ENCODE data around the gene TTYH3. TPM values are rescaled to one million over a fixed set of nuclear protein-coding genes. Genes with fewer than 3 reads are reported as not detected.

Gene TTYH3
- total RNA-seq, 1 donor = 22.4 TPM

- Histone ChIP-seq H3K27me3 (ENCODE audit: insufficient read depth, low read length) (no peaks in the 10 kb centered on the region), H3K9me3 (ENCODE audit: low read depth, low read length) (no peaks in the 10 kb centered on the region), H3K4me3 (ENCODE audit: low read length) (no peak overlapping the region), H3K4me1 (ENCODE audit: insufficient read depth, low read length) (no peaks in the 10 kb centered on the region)
Measured at GRCh38 chr7:2655870-2656614, 24.3 kb downstream of the TTYH3 start.

GRCh38 chr7:2657208-2657607 is 25.4 kb downstream of the TTYH3 start:
- Histone ChIP-seq H3K4me1 (ENCODE audit: insufficient read depth, low read length) (no peaks in the 10 kb centered on the region), H3K4me3 (ENCODE audit: low read length) (no peak overlapping the region), H3K27me3 (ENCODE audit: insufficient read depth, low read length) (no peaks in the 10 kb centered on the region), H3K9me3 (ENCODE audit: low read depth, low read length) (no peaks in the 10 kb centered on the region)

DNA sequence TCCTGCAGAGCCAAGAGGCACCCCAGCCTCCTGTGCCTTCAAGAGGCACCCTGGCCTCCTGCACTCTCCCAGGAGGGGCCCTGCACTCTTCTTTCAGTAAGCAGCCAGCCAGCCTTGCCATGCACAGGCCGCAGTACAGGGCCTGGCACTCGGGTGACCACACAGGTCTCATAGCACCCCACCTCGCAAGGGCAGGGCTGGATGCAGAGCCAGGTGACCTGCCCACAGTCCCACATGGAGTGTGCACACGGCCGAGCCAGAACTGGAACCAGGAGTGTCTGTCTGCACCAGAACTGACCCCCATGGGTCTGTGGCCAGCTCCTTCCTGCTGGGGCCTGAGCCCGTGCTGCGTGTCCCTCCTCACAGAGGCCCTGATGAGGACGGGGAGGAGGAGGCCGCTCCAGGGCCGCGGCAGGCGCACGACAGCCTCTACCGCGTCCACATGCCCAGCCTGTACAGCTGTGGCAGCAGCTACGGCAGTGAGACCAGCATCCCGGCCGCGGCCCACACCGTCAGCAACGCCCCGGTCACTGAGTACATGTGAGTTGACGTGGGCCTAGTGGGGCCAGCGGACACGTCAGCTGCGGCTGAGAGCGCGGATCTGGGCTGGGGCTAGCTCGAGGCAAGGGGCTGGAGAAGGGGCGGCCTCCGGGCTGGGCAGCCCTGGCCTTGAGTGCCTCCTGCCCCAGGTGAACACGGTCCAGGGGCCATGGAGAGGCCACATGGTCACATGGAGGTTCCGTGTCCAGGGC is 26.3 kb downstream of the TTYH3 start:
- Histone ChIP-seq H3K27me3 (ENCODE audit: insufficient read depth, low read length) (no peaks in the 10 kb centered on the region), H3K9me3 (ENCODE audit: low read depth, low read length) (no peaks in the 10 kb centered on the region), H3K4me3 (ENCODE audit: low read length) (no peak overlapping the region), H3K4me1 (ENCODE audit: insufficient read depth, low read length) (no peaks in the 10 kb centered on the region)

GRCh38 chr7:2658941-2659340 is 27.2 kb downstream of the TTYH3 start:
- Histone ChIP-seq H3K4me3 (ENCODE audit: low read length) (no peak overlapping the region), H3K27me3 (ENCODE audit: insufficient read depth, low read length) (no peaks in the 10 kb centered on the region), H3K4me1 (ENCODE audit: insufficient read depth, low read length) (no peaks in the 10 kb centered on the region), H3K9me3 (ENCODE audit: low read depth, low read length) (no peaks in the 10 kb centered on the region)

DNA sequence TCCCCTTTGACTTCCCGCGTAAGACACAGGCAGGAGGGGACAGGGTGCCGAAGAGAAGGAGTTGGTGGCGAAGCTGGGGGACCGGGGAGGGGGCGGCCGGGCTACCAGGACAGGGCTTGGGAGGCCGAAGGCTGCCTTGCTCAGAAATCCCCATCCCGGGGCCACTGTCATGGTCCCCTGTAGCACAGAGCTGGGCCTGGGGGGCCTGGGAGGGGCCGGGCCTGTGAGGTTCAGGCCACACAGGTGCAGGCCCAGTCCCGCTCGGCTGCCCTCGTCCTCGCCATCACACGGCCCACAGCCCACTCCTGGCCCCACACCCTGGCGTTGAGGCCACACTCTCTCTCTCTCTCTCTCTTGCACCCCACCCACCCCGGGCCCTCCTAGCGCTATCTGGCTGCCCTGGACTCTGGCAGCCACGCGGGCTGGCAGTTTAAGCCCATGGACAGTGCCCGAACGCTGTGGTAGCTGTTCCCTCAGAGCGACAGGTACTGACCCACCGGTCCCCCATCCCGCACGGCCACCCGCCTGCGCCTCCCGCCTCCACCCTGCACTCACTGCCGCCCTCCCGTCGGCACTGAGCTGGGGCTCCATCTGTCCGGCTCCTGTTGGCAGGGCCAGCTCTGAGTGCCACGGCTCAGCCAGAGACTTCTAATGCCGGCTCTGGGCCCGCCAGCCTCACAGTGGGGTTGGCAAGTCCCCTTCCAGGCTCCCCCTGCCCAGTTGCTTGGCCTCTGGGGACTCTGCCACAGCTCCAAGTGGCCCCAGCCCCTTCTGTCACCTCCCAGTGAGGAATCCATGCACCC is 28.0 kb downstream of the TTYH3 start:
- Histone ChIP-seq H3K27me3 (ENCODE audit: insufficient read depth, low read length) (no peaks in the 10 kb centered on the region), H3K4me1 (ENCODE audit: insufficient read depth, low read length) (no peaks in the 10 kb centered on the region), H3K4me3 (ENCODE audit: low read length) (no peak overlapping the region), H3K9me3 (ENCODE audit: low read depth, low read length) (no peaks in the 10 kb centered on the region)

DNA sequence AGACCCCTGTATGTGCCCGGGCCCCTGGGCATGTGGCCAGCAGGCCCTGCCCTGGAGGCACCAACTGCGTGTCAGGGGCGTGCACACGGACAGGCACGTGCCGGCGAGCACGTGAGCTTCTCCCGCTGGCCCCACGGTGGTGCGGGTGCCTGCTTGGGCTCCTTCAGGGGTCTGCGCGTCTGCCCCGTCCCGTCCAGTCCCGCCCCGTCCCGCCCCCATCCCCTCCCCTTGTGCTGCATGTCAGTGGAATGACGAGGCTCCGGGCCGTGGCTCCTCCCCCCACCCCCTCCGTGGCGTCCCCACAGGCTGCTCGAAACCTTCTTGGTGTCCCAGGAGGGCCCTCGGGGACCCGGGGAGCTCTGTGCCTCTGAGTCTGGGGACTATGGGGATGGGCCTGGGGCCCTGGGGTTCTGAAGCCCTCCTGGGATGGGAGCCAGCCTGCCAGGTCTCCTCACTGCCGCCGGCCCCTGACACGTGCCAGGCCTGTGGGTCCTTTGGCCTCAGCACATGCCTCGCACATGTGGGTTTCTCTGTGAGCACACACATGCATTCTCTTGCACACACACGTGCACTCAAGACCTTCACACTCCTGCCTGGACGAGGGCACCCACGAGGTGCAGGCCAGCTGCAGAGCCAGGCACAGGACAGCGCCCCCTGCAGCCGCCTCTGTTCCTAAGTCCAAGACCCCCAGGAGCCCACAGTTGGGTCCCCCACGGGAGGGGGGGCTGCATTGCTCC is 28.7 kb downstream of the TTYH3 start:
- H3K4me1 ChIP-seq (ENCODE audit: insufficient read depth, low read length) = no peaks in the 10 kb centered on the region
- H3K4me3 ChIP-seq (ENCODE audit: low read length) = no peak overlapping the region
- no peaks in the 10 kb centered on the region for H3K9me3 ChIP-seq (ENCODE audit: low read depth, low read length)
- H3K27me3 ChIP-seq (ENCODE audit: insufficient read depth, low read length) = no peaks in the 10 kb centered on the region

DNA sequence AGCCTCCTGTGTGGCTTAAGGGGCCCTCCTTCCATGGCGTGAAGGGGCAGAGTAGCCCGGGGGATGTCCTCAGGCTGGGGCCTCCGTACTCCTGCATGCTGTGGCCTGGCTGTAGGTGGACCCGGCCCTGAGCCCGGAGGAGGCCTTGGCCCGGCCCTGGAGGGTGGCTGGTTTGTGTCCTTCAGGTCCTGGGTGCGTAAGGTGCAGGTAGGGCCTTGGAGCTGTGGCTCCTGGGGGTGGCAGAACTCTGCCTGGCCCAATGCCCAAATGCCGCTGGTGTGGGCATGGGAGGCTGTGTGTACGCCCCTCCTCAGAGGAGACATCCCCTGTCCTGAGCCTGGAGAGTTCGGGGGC is 29.3 kb downstream of the TTYH3 start:
- Histone ChIP-seq H3K9me3 (ENCODE audit: low read depth, low read length) (no peaks in the 10 kb centered on the region), H3K4me3 (ENCODE audit: low read length) (no peak overlapping the region), H3K27me3 (ENCODE audit: insufficient read depth, low read length) (no peaks in the 10 kb centered on the region), H3K4me1 (ENCODE audit: insufficient read depth, low read length) (no peaks in the 10 kb centered on the region)

DNA sequence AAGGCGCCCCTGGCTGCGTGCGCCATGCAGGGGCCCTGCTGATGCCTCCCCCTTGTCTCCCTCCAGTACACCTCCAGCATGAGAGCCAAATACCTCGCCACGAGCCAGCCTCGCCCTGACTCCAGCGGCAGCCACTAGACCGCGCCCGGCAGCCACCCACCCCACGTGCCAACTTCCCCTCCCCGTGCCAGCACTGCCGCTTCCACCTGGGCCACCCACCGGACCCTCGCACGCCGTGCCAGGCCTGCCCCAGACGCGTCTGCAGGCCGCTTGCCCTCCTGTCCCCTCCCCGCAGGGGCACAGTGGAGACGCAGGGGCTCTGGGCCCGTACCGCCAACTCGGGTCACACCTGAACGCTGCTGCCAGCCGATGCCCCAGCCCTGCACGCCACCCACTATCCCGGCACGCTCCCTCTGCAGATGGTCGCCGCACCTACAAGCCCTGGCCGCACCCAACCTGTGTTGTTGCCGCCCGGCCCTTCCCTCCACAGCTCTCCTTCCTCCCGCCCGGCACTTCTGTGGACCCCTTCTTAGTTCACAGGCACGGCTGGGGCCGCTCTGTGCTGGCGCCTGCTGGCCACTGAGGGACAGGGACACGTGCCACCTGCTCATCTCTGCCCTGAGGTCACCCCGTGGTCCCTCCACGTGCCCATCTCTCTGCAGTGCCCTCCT is 30.0 kb downstream of the TTYH3 start:
- H3K27me3 ChIP-seq (ENCODE audit: insufficient read depth, low read length) = no peaks in the 10 kb centered on the region
- no peaks in the 10 kb centered on the region for H3K9me3 ChIP-seq (ENCODE audit: low read depth, low read length)
- no peak overlapping the region for H3K4me3 ChIP-seq (ENCODE audit: low read length)
- H3K4me1 ChIP-seq (ENCODE audit: insufficient read depth, low read length) = no peaks in the 10 kb centered on the region

GRCh38 chr7:2662273-2663120 is 30.7 kb downstream of the TTYH3 start:
- no peaks in the 10 kb centered on the region for H3K27me3 ChIP-seq (ENCODE audit: insufficient read depth, low read length)
- H3K4me3 ChIP-seq (ENCODE audit: low read length) = no peak overlapping the region
- H3K4me1 ChIP-seq (ENCODE audit: insufficient read depth, low read length) = no peaks in the 10 kb centered on the region
- H3K9me3 ChIP-seq (ENCODE audit: low read depth, low read length) = no peaks in the 10 kb centered on the region

DNA sequence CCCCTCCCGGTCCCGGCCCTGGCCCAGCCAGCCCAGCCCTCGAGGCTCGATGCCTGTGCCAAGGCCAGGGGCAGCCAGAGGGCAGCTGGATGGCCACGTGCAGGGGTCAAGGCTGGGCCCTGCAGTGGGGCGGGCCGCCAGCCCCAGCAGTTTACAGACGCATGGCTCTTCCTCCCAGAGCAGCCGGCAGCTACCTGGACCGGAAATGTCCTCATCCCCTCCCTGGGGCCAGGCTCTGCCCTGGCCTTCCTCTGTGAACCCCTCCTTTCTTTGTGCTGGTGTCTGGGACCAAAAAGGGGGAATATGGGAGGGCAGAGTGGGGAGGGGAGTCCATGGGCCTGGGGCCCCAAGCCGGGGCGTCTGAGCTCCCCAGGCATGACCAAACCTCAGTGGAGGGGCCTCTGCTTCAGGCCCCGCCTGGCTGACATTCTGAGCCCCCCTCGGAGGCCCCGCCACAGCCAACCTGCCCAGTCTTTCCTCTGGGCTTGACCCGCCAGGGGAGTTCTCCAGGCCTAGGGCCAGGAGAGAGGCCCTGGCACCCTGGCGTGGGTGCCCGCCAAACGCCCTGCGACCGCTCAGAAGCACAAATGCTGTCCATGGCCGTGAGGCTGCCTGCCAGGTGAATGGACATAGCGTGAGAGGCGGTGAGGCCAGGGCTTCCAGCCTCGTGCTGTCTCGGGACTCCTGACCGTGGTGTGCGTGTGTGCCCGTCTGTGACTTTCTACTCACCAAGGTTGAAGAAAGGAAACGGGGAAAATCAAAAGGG is 31.5 kb downstream of the TTYH3 start:
- no peaks in the 10 kb centered on the region for H3K4me1 ChIP-seq (ENCODE audit: insufficient read depth, low read length)
- no peaks in the 10 kb centered on the region for H3K9me3 ChIP-seq (ENCODE audit: low read depth, low read length)
- no peaks in the 10 kb centered on the region for H3K27me3 ChIP-seq (ENCODE audit: insufficient read depth, low read length)
- H3K4me3 ChIP-seq (ENCODE audit: low read length) = no peak overlapping the region

DNA sequence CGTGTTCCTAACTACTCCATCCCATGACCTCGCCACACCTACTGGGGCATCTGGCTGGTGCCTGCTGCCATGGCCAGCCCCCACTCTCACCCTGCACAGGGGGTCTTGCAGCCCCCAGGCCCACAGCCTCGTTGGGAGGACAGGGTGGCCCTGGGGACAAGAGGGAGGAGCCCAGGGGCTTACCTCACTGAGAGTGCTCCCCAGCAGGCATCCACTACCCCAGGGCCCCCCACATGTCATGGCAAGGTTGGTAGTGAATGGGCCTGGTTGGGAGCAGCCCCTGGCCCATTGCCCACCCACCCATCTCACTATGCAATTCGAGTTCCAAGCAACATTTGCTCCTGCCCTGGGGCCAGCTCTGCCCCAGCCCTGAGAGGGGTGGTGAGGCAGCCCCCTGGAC is 32.2 kb downstream of the TTYH3 start:
- no peaks in the 10 kb centered on the region for H3K9me3 ChIP-seq (ENCODE audit: low read depth, low read length)
- H3K4me1 ChIP-seq (ENCODE audit: insufficient read depth, low read length) = no peaks in the 10 kb centered on the region
- no peak overlapping the region for H3K4me3 ChIP-seq (ENCODE audit: low read length)
- H3K27me3 ChIP-seq (ENCODE audit: insufficient read depth, low read length) = no peaks in the 10 kb centered on the region

- no peaks in the 10 kb centered on the region for H3K9me3 ChIP-seq (ENCODE audit: low read depth, low read length)
Measured at GRCh38 chr7:2665359-2665791, 33.6 kb downstream of the TTYH3 start.

DNA sequence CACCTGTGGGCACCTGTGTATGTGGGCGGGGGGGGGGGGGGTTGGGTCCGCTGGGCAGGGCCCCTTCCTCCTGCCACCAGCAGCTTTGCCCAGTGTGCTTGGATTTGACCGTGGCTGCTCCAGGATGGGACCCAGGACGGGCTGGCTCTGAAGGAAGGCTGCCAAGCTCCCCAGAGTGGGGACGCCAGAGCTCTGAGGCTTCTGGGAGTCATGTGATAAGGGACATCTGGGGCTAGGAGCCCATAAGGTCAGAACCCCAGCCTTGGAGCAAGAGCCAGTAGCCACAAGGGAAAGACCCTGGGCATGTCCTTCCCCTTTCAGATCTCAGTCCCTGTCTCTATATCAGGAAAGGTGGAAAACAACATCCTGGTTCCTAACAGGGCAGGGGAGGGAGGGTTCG is 34.4 kb downstream of the TTYH3 start:
- Histone ChIP-seq H3K9me3 (ENCODE audit: low read depth, low read length) (no peaks in the 10 kb centered on the region), H3K4me1 (ENCODE audit: insufficient read depth, low read length) (peaks cover 3% of the 10 kb centered on the region), H3K27me3 (ENCODE audit: insufficient read depth, low read length) (no peaks in the 10 kb centered on the region), H3K4me3 (ENCODE audit: low read length) (no peak overlapping the region)

More at GRCh38 chr7:2665359-2665791, 33.6 kb downstream of the TTYH3 start:
- H3K4me3 ChIP-seq (ENCODE audit: low read length) = no peak overlapping the region
- H3K27me3 ChIP-seq (ENCODE audit: insufficient read depth, low read length) = no peaks in the 10 kb centered on the region
- H3K4me1 ChIP-seq (ENCODE audit: insufficient read depth, low read length) = no peaks in the 10 kb centered on the region

Data from mononuclear cell (primary cell).